ENCODE measurements around the gene KCTD5. TPM values are rescaled to one million over a fixed set of nuclear protein-coding genes. Genes with fewer than 3 reads are reported as not detected.

The KCTD5 gene
- total and polyA plus RNA-seq, 2 of the 8 experiments (the other 6 are each of a cell fraction or from before 2014, with no cell fraction given): 26.6 to 31.8 TPM

GRCh38 chr16:2692948-2693651, 10.8 kb downstream of the KCTD5 start:
- no peak overlapping the region for H3K4ac ChIP-seq (replicated peaks; ENCODE audit: insufficient read length, low read depth, low read length)
- 85% methylated on average over 19 of the region's 24 CpGs; no CpG with 5 or more reads in 1 of the 2 experiments for WGBS, 2 experiments (ENCODE audit: extremely low coverage in 1 of 2, insufficient coverage in 1 of 2, insufficient read length in 1 of 2, insufficient replicate concordance in 2 of 2, low coverage in 1 of 2, low lambda C conversion rate in 2 of 2, missing lambda C conversion rate in 1 of 2)
- no peak overlapping the region for H4K91ac ChIP-seq (replicated peaks; ENCODE audit: insufficient read length, low read length)
- H3K79me2 ChIP-seq (ENCODE audit: control insufficient read depth in 1 of 2, insufficient read depth in 2 of 2, low read length in 2 of 2): peaks cover 0 to 24% of the 10 kb centered on the region in 2 experiments; a peak in 2 of 4 replicates
- no peak overlapping the region for H2BK20ac ChIP-seq (ENCODE audit: low read length)
- no peaks in the 10 kb centered on the region for H3K27me3 ChIP-seq (replicated peaks in 1 of 4; ENCODE audit: control insufficient read depth in 3 of 4, extremely low read depth in 1 of 4, insufficient read depth in 3 of 4, low read length in 3 of 4)
- no peak overlapping the region for H2AK5ac ChIP-seq (ENCODE audit: low read depth, low read length)
- no peak overlapping the region for H3K27ac ChIP-seq (ENCODE audit: low read depth, low read length)
- no peak overlapping the region for H2BK12ac ChIP-seq (ENCODE audit: low read depth, low read length)
- H3K79me1 ChIP-seq (ENCODE audit: low read depth, low read length): peaks cover 15% of the 10 kb centered on the region
- H3K9ac ChIP-seq (replicated peaks in 1 of 4; ENCODE audit: extremely low read depth in 1 of 4, low read depth in 3 of 4, low read length in 3 of 4): no peak overlapping the region
- FAIRE-seq: no peak
- H3K36me3 ChIP-seq (ENCODE audit: control insufficient read depth in 2 of 4, insufficient read depth in 4 of 4, low read length in 3 of 4): peaks cover 0 to 3% (median under 1%) of the 10 kb centered on the region in 4 experiments; a peak in 3 of 8 replicates
- no peak overlapping the region; the same call in 1 of the 2 replicates for H3K18ac ChIP-seq (ENCODE audit: extremely low read depth, low read length)
- peak overlapping the region; percentile 66 for H4K5ac ChIP-seq (ENCODE audit: insufficient read length, low read depth, low read length)
- H2BK15ac ChIP-seq (ENCODE audit: low read length): no peak overlapping the region
- no peak overlapping the region for H3K23ac ChIP-seq (ENCODE audit: insufficient read length)
- no peak overlapping the region for H3K14ac ChIP-seq (ENCODE audit: insufficient read length)
- no peak overlapping the region for H2BK5ac ChIP-seq (ENCODE audit: low read depth, low read length)
- no peak overlapping the region for H3K4me3 ChIP-seq (ENCODE audit: extremely low read depth in 1 of 4, insufficient read depth in 2 of 4, low read depth in 3 of 4, low read length in 4 of 4)
- no peak overlapping the region for H3K4me2 ChIP-seq (ENCODE audit: insufficient read depth in 1 of 2, low read depth in 2 of 2, low read length in 2 of 2)
- CTCF ChIA-PET (ENCODE audit: partially characterized antibody): interaction anchor here (2.2 kb wide), 1 partner anchor 10 kb away, joined by 6 read pairs; no protein-coding TSS in a partner anchor
- H4K8ac ChIP-seq (ENCODE audit: extremely low read depth, insufficient read depth, low read length): peak overlapping the region; percentile 95
- H2BK120ac ChIP-seq (replicated peaks; ENCODE audit: low read depth, low read length): no peak overlapping the region
- POLR2A ChIA-PET (ENCODE audit: partially characterized antibody): interaction anchor here (1.2 to 2.7 kb wide), 4 partner anchors 11 to 25 kb away, joined by 3 to 17 read pairs (median 3); partner anchors contain the start of gene KCTD5
- no peaks in the 10 kb centered on the region for H3K23me2 ChIP-seq (ENCODE audit: low read depth, low read length)
- peaks cover 0 to 7% (median 5%) of the 10 kb centered on the region in 4 experiments; a peak in 6 of 7 replicates for H3K4me1 ChIP-seq (replicated peaks in 1 of 4; ENCODE audit: control insufficient read depth in 3 of 4, insufficient read depth in 4 of 4, low read length in 3 of 4)
- H2AFZ ChIP-seq (ENCODE audit: low read length): no peak overlapping the region
- H3K9me3 ChIP-seq (ENCODE audit: insufficient read depth in 2 of 2, low read depth in 1 of 2, low read length in 1 of 2): no peaks in the 10 kb centered on the region
- H3K56ac ChIP-seq (replicated peaks; ENCODE audit: insufficient read length, low read depth, low read length): no peak overlapping the region
- no peak for DNase-seq (ENCODE audit: low read depth in 1 of 2, low spot score in 2 of 2)
- peaks cover 3 to 10% of the 10 kb centered on the region in 2 experiments for H4K20me1 ChIP-seq (replicated peaks in 1 of 2; ENCODE audit: control insufficient read depth in 1 of 2, insufficient read depth in 2 of 2, low read length in 2 of 2)
- no peak for TF ChIP-seq ZNF274 (IDR thresholded peaks at IDR 0.05; ENCODE audit: borderline replicate concordance, extremely low read depth, low read length)
- no peak for TF ChIP-seq CEBPB (IDR thresholded peaks at IDR 0.05; ENCODE audit: low read depth, low read length)
- no peak for TF ChIP-seq SP1 (IDR thresholded peaks at IDR 0.05; ENCODE audit: low read depth, low read length)
- TF ChIP-seq GABPA (IDR thresholded peaks at IDR 0.05; ENCODE audit: borderline replicate concordance, insufficient read depth, low read length): no peak
- no peak for TF ChIP-seq SIN3A (conservative IDR thresholded peaks at IDR 0.05 in 1 of 2, IDR thresholded peaks at IDR 0.05 in 1 of 2; ENCODE audit: low read depth in 1 of 2, low read length in 2 of 2)
- TF ChIP-seq KDM5A (IDR thresholded peaks at IDR 0.05; ENCODE audit: low read length): no peak
- no peak for TF ChIP-seq CBX8 (IDR thresholded peaks at IDR 0.05; ENCODE audit: borderline replicate concordance, low read depth, low read length)
- TF ChIP-seq CHD1 (IDR thresholded peaks at IDR 0.05; ENCODE audit: low read depth, low read length): no peak
- TF ChIP-seq TEAD4 (IDR thresholded peaks at IDR 0.05; ENCODE audit: low read depth, low read length): no peak
- no peak for TF ChIP-seq SP2 (IDR thresholded peaks at IDR 0.05; ENCODE audit: low read length)
- no peak for TF ChIP-seq JUN (IDR thresholded peaks at IDR 0.05; ENCODE audit: low read depth, low read length)
- no peak for TF ChIP-seq BCL11A (IDR thresholded peaks at IDR 0.05; ENCODE audit: low read depth in 2 of 2, low read length in 2 of 2)
- no peak for TF ChIP-seq TAF7 (optimal IDR thresholded peaks at IDR 0.05; ENCODE audit: borderline replicate concordance, low read depth, low read length)
